ENCODE results near the gene KIAA1217. TPM values are rescaled to one million over a fixed set of nuclear protein-coding genes. Genes with fewer than 3 reads are reported as not detected.

KIAA1217 gene
- polyA plus RNA-seq, 3 donors: 73.9 to 84.0 (median 74.2) TPM

DNA sequence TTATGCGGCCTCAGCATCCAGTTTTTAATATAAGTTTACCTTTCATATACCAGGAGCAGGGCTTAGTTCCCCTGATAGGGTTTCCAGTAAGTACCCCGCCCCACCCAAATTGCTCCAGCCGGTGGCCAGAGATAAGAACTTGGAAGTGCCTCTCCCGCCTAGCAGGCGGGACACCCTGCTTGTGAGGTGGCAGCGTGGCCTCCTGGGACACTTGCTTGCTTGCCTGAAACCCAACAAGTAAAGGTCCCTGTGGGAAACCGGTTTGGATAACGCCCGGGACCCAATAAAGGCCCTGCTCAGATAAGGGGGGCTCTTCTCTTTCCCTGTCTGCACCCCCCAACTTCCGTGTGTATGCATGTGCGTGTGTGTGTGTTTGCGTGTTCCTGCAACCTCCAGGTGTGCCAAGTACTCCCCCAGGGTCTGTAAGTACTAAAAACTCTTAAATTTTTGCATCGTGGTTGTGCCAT, 360.4 kb downstream of the KIAA1217 start:
- no peak for DNase-seq (ENCODE audit: low read depth in 3 of 3, low spot score in 2 of 3)

DNA sequence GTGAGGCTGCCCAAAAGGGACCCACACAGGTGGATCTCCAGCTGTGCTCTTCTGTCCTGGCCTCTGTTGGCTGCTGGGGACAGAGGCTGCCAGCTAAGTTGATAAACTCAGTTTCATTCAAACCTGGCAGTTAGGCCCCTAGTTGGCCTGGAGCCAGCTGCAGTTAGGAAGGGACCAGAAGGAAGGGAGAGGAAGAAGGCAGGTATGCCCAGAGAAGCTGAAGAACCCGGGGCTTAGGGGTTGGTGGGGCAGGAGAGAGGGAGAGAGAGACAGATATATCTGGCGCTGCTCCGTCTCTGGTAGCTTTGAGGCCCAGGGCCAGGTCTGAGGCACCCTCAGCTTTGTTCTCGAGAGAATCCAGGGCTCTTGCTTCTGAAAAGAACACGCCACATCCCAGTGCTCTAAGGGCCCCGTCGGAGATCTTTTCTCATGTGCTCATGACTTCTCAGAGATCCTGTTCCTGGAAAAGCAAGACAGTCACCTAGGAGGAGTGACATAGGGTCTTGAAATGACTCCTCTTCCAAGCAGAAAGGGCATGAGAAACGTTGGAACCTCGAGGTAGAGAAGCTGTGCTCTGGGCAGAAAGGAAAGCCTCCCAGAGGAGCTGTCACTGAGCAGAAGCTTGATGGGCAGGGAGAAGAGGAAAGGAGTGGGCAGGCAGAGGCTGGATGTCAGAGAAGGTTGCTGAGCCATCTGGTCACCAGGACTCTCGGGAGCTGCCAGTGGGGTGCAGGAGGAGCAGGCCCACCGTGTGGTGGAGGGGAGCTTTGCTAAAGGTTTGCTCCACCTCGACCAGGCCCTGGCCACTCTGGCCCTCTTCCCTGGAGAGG, 361.1 kb downstream of the KIAA1217 start:
- no peak for DNase-seq (ENCODE audit: low read depth in 3 of 3, low spot score in 2 of 3)

DNA sequence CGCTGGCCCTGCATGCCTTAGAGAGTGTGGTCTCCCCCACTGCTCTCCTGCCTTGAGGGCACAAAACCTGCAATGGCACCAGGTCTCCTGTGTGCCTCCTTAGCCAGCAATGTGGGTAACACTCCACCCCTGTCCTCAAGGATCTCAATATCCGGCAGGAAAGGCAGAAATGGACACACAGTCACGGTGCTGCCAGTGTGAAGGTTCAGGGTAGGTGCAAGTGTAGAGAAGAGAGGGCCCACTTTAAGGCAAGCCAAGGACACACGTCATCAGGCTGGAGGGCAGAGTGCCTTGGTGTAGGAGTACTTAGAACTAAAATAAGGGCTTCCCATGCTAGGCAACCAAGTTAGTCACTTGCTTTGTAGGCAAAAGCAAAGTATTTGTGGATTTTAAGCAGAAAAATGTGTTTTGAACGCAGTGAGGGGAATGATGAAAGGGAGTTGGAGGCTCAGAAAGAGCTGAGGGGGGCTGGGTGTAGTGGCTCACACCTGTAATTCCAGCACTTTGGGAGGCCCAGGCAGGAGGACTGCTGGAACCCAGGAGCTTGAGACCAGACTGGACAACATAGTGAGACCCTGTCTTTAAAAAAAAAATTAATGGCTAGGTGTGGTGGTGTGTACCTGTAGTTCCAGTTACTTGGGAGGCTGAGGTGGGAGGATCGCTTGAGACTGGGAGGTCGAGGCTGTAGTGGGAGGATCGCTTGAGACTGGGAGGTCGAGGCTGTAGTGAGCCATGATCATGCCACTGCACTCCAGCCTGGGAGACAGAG, 361.9 kb downstream of the KIAA1217 start:
- no peak for DNase-seq (ENCODE audit: low read depth in 3 of 3, low spot score in 2 of 3)

DNA sequence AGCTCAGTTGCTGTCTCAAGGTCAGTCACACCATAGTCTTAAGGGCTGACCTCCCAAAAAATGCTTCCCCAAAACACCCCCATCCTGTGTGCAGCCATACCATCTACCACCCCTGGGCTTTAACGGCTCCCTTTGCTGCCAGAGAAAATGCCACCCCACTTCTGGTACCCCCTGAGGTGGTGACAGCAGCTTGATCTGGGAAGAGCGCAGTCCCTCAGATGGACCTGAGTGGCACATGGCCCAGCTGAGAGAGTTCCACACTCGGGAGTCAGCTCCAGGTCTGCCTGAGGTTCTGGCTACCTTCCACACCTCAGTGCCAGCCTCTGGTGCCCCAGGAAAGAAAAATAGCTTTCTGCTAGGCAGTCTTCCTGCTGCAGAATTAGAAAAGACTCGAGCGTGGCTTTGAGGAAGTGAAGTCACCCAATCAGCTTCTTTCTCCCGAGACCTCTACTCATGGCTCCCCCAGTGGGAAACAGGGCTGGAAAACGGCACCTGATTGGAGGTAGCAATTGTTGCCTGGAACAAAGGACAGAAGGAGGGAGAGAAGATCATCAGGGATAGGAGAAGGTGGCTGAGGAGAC, 363.0 kb downstream of the KIAA1217 start:
- DNase-seq (ENCODE audit: low read depth in 3 of 3, low spot score in 2 of 3): no peak

DNA sequence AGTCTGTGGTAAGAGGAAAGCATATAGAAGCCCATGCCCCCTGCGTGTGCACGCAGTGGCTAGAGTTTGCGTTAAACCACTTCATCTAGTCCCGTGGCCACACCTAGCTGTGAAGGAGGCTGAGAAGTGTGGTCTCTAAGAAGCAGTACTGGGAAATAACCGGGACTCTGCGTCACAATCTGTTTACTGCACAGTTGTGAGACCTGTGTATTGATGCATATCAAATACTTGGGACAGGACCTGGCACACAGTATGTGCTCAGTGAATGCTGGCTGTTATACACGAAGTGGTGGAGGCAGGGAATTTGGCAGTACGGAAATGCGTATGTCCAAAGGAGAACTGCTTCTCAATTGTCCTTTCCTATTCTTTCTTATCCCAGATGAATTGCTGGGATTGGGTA, 365.2 kb downstream of the KIAA1217 start:
- DNase-seq (ENCODE audit: low read depth in 3 of 3, low spot score in 2 of 3): no peak

DNA sequence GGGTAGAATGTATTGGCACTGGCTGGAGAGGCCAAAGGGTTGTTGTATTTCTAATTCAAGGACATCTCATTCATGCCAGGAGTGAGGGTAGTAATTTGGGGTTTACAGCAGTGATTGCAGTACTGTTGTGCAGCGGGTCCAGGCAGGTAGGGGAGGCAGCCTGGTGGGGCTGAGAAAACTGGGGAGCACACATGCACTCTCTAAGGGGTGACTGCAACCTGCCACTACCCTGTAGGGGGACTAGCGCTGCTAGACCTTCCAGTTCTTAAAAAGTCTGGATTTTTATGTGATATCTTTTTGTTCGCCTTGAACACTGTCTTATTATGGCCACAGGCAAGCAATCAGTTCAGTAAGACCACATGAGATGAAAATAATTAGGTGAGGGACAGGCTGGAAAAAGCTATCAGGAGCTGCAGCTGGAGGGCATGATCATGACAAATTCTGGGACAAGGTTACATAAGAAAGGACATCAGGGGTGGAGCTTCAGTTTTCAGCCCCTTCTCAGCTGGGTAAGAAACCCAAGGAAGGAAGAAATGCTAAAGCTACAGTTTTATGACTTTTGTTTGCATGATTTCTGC, 365.7 kb downstream of the KIAA1217 start:
- DNase-seq (ENCODE audit: low read depth in 3 of 3, low spot score in 2 of 3): no peak

DNA sequence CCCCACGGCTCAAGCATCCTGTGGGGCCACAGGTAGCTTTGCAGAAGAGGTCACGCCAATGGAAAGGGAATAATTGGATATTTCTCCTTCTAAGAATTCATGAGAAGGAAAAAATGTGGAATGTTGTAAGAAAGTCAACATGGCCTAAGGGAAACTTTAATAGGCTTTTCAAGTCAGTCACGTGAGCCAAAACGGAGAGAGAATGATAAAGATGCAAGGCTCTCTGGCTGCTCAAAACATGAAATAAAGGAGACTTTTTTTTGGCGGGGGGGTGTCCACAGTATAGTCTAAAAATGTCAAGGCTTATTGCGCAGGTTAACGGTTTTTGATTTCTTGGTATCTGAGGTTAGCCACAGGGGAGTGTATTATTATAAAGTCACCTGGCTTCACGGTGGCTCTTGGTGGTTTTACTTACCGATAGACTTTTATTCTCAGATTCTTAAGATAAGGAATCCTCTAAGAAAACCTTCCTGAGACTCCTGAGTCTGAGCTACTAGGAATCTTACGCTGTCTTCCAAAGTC, 366.6 kb downstream of the KIAA1217 start:
- no peak for DNase-seq (ENCODE audit: low read depth in 3 of 3, low spot score in 2 of 3)

DNA sequence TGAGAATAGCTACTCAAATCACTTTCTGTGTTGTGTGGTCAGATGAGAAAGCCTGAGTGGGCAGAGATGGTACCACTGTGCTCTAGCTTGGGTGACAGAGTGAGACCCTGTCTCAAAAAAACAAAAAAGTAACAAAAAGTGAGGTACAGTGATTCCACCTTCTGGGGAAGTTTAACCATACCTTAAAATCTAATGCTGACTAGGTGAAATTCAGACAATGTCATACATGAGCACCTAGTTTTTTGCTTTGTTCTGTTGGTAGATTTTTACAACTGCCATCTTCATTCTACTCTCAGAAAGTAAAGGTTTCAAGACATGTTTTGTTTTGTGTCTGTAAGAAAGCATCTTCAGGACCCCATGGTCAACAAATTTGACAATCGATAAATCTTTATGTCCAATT, 370.5 kb downstream of the KIAA1217 start:
- DNase-seq (ENCODE audit: low read depth in 3 of 3, low spot score in 2 of 3): no peak

DNA sequence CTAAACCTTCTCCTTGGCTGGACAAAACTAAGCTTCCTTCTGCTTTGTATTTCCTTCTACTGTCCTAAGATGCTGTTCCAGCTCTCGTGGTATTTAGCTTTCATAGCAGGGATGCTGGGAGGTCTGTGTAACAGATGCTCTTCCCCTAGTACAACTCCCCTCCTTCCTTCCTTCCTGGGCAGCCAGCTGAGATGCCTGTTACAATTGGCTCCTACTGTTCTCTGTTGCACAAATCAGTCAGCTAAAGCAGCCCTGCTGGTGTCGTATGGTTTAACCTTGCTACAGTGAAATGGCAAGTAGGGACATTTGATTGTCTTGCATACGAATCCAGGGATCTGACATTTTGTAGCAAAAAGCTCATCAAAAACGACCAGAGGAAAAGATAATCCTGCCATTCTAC, 371.0 kb downstream of the KIAA1217 start:
- DNase-seq (ENCODE audit: low read depth in 3 of 3, low spot score in 2 of 3): no peak

DNA sequence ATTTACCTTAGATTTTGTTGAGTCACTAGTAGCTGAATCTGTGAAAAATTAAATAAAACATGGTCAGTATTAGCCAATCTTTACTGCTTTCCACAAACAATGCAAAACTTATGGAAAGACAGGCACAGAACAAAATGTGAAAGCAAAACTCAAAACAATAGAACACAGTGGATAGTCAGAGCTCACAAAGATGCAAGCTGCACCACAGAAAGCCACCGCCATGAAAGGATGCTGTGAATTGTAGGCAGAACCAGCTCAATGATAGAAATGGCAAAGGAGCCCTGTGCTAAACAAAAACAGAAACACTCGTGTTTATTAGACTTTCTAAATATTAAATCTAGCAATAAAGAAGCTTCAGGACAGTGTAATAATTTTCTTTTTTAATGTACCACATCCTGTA, 380.3 kb downstream of the KIAA1217 start:
- DNase-seq (ENCODE audit: low read depth in 3 of 3, low spot score in 2 of 3): no peak

DNA sequence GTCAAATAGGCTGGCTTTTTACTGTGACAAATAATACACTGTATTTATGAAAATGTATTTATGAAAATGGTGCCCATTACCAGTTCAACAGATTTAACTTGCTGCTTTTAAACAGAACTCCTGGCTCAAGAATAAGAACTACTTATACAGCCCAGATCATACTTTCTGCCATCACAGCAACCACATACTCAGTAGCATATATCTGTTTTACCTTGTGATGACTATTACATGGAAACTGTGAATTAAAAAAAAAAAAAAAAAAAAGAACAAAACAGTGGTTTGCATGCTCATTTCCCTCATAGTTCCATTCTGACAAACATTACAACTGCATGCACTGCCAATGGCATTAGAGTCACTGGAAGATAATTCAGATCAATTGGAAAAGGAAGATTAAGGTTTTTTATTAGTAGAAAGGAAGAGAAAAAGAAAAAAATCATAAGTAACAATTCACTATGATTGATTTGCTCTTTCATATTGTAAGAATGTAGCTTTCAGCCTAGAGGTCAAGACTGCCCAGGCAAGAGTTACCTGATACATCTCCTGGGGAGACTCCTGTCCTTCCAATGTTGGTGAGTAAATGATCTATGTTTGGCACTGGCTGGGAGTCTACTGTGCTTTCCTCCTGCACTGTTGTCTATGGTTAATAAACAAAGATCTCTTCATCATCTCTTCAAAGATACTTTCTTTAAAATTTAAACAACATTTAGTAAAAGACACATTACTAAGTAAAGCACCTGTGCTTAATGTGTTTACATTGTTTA, 381.9 kb downstream of the KIAA1217 start:
- no peak for DNase-seq (ENCODE audit: low read depth in 3 of 3, low spot score in 2 of 3)

DNA sequence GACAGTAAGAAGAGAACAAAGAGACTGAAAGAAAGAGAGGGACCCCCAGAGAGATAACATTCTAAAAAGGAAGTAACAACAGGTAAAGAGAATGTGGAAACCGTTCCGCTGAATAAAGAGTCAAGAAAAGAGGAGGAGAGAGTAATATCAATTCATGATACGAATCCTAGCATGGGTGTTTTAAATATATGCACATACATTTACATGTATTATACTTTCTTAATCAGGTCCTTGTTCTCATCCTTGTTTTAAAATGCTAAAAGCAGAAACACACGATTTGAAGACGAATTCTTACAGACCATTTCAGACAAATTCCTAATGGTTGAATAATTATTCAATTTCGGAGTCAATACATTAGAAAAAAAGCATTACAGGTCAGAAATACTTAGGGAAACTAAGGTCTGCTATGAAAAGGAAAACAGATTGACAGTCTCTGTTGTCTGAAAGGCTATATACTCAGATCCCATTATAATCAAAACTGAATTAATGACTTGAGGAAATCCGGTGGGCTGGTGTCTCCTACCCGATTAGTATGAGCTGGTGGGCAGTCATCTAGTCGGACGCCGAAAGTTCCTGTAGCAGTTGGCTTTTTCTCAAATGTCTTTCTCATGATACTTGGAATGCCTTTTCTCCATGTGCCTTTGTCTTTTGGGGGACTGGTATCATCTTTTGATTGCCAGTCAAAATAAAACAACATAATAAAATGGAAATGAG, 387.4 kb downstream of the KIAA1217 start:
- no peak for DNase-seq (ENCODE audit: low read depth in 3 of 3, low spot score in 2 of 3)

DNA sequence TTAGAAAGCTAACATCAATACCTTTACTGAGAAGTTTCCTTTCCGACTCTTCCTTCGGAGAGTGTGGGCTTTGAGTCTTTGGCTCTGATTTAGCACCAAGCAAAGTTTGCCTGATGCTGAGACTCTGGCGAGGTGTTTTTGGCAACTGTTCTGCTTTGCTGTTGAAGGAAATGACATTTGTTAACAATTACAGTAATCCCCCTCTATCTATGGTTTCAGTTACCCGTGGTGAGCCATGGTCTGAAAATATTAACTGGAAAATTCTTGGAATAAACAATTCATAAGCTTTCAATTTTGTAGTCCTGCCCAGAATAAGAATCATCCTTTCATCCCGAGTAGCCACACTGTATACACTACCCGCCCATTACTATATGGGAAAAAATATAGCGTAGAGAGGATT, 388.5 kb downstream of the KIAA1217 start:
- no peak for DNase-seq (ENCODE audit: low read depth in 3 of 3, low spot score in 2 of 3)
